Measurements from ENCODE around the gene TRABD2A.
A peak's percentile ranks its signal among the peaks of the same experiment; 100 is the strongest.
"Not testable (repeated sequence)": the region's sequence is repeated elsewhere in the genome, so short reads cannot be mapped to it uniquely, and the experiment has no call there.

Gene TRABD2A, protein sequence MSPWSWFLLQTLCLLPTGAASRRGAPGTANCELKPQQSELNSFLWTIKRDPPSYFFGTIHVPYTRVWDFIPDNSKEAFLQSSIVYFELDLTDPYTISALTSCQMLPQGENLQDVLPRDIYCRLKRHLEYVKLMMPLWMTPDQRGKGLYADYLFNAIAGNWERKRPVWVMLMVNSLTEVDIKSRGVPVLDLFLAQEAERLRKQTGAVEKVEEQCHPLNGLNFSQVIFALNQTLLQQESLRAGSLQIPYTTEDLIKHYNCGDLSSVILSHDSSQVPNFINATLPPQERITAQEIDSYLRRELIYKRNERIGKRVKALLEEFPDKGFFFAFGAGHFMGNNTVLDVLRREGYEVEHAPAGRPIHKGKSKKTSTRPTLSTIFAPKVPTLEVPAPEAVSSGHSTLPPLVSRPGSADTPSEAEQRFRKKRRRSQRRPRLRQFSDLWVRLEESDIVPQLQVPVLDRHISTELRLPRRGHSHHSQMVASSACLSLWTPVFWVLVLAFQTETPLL

DNA sequence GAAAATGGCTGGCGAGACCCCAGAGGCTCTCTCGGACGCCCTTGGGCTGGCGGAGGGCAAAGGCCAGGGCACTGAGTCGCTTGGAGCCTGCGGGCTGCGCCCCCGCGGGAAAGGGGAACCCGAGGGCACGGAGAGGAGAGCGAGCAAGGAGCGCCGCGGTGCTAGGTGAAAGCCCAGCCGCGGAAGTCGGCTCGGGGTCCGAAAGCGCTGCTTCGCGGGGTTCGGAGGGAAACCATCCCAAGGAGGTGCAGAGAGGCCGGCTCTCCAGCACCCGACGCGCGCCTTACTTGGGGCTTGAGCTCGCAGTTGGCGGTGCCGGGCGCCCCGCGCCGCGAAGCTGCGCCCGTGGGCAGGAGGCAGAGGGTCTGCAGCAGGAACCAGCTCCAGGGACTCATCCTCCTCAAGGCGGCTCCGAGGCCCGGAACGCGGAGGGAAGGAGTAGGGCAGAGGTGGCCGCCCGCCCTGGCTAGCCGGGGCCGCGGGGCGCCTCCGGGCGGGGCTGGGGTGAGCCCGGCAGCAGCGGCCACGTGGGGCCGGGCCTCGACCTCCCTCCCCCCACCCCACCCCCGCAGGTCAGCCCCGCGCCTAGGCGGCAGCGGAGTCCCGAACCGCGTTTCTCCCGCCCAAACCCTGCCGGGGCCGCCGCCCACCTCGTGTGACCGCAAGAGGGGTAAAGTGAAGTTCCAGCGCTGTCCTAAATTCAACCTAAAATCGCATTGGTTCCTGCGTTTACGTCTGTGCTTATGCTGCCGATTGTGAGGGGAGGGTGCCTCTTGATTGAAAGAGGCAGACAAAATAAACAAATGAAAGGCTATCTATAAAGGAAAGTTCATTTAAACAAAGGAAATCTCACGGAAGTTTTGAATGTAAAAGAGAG lies at the start of gene TRABD2A:
Gene TRABD2A (minus strand): TSS at position 440 of the 877 bp plus-strand sequence. CDS start 45 bp downstream, at position 395.
- peak; percentile 18 to 40 for DNase-seq (ENCODE audit: low read depth in 1 of 2, low spot score in 1 of 2)

DNA sequence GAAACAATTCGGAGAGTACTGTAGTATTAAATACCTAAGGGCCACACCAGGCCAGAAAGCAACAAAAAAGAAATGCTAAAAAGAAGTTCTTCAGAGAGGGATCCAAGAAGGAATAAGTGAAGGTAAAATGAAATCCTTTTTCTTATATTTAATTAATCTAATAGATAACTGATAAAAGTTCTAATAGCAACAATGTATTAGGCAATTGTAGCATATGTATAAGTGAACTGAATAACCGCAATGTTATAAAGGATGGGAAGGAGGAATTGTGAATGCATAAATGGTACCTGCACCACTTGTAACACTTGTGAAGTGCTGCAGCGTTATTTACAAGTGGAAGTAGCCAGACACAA lies 46.4 kb upstream of the TRABD2A start:
- DNase-seq (ENCODE audit: low read depth in 1 of 2, low spot score in 1 of 2), result no peak

DNA sequence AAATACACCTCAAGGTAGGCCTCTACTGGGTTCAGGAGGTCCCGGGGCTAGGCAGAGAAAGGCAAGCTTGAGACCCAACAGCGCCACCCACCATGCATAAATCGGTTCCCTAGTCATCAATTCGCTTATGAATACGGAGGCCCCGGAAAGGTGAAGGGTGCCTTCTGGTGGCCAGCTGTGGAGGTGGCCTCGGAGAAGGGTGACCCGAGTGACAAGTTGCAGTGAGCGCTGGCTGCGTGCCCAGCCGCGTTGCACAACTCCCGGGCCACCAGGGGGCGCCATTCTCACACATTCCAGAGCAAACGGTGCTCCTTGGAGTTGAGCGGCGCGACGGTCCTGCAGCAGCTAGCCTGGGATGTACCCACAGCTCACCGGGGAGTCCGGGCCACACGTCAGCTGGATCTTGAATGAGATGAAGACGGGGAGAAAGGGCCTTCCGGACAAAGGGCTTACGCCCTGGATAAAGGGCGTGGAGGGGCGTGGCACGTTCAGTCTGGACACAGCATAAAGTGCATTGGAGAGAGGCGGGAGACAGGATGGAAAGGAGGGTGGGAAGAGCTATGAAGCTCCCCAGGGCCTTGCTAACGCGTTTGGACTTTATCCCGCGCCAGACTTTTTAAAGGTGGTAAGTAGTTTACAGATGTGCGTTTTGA lies 45.0 kb upstream of the TRABD2A start:
- DNase-seq (ENCODE audit: low read depth in 1 of 2, low spot score in 1 of 2), result peak; percentile 97 to 99

DNA sequence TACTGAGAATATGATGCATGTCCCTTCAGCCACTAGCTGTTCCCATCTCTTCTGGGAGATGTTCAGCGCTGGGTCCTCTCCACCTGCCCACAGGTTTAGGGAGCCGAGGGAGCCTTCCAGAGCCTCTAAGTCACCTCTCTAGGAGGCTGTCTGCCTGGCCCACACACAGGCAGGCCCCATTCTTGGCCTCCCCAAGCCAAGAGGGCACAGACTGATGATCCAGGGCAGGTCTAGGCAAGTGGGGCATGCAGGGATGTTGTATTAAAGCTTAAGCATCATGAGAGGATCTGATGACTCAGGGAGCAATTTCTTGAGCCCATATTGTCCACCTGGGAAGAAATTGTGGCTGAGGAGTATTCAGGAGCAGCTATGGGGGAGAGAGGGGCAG lies 44.4 kb upstream of the TRABD2A start:
- no peak for DNase-seq (ENCODE audit: low read depth in 1 of 2, low spot score in 1 of 2)

DNA sequence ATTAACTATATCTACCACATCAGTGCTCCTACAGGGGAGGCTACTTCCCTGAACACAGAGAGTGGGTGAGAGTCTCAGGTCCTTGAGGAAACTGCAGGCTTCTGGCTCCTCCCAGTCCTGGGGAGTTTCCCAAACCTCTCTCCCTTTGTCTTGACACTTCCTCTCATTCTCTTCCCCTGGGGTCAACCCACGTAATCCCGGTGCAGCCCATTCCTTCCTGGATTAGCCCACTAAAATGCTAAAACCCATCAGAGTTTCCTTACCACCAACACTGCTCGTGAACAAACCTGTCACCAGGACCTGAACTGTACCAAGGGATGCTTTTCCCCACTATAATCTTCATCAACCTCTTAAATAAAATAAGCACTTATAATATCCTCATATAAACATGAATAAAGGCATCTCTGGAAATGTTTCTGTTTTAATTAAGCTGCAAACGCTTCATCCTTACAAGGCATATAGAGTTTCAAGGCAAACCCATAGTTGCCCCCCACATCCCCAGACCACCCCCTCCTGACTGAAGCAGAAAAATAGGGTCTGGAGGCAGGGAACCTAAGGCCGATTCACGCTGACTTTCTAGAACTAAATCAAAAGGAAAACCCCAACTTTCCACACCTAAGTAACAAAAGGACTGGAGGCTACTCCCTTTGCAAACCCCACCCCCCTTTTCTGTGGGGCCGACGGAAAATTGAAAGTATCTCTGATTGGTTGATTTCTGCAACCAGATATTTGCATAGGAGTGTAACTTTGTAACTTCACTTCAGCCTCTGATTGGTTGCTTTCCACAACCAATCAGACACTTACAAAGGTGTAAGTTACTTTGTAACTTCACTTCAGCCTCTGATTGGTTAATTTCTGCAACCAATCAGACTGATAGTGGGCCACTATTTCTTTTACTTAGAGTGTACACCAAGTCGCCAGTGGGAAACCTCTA lies 43.6 kb upstream of the TRABD2A start:
- DNase-seq (ENCODE audit: low read depth in 1 of 2, low spot score in 1 of 2), result no peak

DNA sequence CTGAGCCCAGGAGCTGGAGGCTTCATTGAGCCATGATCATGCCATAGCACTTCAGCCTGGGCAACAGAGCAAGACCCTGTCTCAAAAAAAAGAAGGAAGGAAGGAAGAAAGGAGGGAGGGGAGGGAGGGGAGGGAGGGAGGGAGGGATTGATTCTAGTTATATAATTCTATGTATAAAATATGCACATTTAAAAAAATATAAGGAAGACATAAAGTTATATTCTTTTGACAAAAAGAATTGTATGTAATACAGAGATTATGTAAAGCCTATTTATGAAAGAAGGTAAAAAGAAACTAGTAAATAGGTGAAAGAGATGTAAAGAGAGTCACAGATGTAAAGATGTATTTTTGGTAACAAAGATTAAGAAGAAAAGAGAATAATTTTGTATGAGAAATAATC lies 42.1 kb upstream of the TRABD2A start:
- DNase-seq (ENCODE audit: low read depth in 1 of 2, low spot score in 1 of 2), result no peak

DNA sequence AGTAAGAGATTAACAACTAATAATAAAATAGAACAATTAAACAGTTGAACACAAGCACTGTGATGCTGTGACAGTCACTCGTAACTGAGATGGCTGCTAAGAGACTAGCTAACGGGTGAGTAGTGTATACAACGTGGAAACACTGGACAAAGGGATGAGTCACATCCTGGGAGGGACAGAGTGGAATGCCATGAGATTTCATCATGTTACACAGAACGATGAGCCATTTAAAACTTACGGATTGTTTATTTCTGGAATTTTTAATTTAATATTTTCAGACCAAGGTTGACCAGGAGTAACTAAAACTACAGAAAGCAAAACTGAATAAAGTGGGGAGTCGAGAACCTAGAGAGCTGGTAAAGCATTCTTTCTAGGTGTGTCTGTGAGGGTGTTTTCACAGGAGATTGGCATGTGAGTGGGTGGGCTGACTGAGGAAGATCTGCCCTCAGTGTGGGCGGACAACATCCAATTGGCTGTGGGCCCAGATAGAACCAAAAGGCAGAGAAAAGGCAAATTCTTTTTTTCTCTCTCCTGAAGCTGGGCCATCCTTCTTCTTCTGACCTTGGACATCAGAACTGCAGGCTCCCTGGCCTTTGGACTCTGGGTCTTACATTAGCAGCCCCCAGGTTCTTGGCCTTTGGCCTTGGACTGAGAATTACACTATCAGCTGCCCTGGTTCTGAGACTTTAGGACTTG lies 39.1 kb upstream of the TRABD2A start:
- DNase-seq (ENCODE audit: low read depth in 1 of 2, low spot score in 1 of 2), result no peak

DNA sequence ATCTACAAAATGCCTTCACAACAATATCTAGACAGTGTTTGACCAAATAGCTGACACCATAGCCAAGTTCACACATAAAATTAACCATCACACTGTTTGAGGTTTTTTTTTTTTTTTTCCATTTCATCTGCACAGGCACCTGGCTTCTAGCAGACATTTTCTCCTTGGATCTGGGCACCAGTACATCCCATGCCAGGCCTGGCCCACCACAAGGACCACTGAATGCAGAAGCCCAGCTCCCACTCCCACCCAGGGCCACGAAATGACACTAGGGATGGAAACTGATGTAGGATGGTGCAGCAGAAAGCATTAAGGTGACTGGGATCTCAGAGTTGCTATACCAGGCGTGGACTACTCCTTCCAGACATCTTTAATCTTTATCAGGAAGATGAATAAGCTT lies 37.5 kb upstream of the TRABD2A start:
- no peak for DNase-seq (ENCODE audit: low read depth in 1 of 2, low spot score in 1 of 2)

DNA sequence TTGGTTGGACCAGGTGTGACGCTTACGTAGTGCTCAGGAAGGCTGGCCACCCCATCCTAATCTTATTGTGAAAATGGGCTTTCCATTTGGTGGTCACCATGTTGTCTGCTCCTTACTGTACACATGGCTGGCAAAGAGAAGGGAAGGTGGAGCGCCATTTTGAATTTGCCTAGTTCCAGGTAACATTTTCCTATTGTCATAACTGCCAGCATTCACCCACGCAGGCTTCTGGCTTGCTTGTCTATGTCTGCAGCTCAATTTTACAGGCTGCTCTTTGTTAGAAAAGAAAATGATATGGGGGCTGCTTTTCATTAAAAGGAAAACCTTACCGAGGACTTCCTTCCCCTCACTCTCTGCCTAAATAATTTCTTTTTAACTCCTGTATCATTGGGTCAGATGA lies 36.9 kb upstream of the TRABD2A start:
- DNase-seq (ENCODE audit: low read depth in 1 of 2, low spot score in 1 of 2), result not testable (repeated sequence)

DNA sequence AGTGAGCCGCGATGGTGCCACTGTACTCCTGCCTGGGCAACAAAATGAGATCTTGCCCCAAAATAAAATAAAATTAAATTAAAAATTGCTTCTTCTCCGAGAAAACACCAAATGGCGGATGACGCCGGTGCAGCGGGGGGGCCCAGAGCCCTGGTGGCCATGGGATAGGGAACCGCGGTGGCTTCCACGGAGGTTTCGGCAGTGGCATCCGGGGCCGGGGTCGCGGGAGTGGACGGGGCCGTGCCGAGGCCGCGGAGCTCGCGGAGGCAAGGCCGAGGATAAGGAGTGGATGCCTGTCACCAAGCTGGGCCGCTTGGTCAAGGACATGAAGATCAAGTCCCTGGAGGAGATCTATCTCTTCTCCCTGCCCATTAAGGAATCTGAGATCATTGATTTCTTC lies 34.8 kb upstream of the TRABD2A start:
- DNase-seq (ENCODE audit: low read depth in 1 of 2, low spot score in 1 of 2), result not testable (repeated sequence)

DNA sequence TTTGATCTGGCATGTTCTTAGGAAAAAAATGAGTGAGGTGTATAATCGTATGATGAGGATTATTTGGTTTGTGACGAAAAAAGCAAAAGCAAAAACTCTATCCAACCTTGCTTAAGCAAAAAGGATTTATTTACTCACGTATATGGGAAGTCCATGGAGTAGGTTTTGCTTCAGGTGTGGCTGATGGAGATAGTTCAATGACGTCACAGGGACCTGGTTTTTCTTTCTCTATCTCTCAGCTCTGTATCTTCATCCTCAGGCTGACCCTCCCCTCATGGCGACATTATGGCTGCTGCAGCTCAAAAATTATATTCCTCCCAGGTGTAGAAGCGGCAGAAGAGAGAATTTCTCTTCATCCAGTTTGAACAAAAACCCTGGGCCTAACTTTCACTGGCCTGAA lies 33.5 kb upstream of the TRABD2A start:
- DNase-seq (ENCODE audit: low read depth in 1 of 2, low spot score in 1 of 2), result no peak

DNA sequence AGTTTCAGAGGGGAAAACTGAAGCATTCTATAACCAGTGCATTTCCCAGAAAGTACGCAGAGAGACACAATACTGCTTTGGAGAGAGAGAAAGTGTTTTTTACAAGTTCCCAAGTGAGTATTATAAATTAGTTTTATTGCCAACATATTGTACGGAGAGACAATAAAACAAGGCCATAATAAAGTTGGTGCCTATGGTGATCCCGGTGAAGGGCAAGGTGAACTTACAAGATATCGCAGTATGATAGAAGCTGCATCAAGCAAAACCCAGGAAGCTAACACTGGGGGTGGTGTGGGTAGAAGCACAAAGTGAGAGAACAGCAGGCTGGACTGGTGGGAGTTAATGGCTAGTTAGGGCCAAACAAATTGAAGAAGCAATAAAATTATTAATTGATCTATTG lies 32.1 kb upstream of the TRABD2A start:
- no peak for DNase-seq (ENCODE audit: low read depth in 1 of 2, low spot score in 1 of 2)

DNA sequence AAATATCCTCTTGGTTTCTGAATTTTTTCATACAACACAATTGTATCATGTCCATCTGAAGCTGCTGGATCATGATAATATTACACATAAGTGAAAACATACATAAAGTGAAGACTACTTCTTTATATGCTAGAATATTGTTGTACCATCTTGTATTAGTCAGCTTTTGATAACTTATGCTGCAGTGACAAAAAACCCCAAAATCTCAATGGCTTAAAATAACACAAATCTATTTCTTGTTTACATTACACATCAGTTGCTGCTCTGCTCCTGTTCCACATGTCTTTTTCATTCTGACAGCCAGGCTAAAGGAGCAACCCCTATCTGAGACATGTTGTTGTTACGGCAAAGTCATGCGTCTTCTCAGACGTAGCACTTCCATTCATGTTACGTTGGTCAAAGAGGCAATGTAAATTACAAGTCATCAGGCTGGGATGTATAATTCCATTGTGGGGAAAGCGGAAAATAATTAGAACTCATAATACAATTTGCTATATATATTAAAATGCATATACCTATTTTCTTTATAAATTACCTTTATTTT lies 30.3 kb upstream of the TRABD2A start:
- no peak for DNase-seq (ENCODE audit: low read depth in 1 of 2, low spot score in 1 of 2)

DNA sequence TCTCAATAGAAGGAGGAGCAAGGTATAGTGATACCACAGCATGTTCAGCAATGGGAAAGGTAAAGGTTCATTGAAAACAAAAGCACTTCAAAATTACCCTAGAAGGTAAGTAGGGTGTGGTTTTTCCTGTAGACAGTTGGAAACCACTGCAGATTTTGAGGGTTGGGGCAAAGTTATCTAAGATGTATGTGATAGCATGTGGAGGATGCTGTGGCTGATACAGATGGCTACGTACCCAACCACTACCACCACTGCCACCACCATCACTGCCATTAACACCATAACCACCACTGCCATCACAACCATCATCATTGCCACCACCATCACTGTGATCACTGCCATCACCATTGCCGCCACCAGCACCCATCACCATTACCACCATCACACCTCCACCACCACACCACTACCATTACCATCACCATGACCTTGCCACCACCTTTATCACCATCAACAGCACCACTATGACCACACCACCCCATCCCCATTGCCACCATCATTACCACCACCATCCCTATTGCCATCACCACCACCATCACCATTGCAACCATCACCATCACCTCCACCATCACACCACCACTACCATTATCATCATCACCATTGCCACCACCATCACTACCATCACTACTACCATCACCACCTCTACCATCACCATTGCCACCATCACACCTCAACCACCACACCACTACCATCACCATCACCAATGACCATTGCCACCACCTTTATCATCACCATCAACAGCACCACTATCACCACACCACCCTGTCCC lies 28.2 kb upstream of the TRABD2A start:
- no peak for DNase-seq (ENCODE audit: low read depth in 1 of 2, low spot score in 1 of 2)

DNA sequence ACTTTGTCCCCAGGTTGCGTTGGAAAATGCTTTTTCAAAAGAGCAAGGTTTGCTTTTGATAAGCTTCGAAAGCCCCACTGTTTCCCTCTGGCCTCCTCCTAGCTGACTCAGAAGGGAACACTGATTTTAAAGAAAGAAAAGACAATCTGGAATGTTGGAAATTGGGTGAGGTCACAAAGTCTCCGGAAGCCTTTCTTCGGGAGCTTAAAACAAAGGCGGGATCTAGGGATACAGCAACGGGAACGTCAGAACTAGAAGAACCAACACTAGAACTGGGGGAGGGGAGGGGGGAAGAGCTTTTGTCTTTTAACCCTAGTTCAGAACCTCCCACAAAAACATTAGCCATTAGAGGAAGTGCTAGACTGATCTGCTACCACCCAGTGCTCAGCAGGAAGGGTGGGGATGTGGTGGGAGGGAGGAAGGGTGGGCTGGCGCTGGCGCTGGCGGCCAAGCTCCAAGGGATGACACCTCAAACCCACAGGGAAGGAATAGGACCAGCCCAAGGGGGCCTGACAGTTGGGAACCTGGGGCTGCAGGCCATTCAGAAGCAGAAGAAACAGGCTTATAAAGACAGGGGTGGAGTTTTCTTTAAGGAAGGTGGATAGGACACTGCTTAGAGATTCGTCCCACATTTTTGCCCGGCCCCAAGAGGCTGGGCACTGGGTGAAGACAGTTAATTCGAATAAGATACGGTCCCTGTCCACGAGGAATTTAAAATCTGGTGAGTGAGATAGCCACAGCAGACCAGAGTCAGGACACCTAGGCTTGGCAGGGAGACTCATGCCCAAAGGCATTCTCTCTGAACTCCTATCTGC lies 26.2 kb upstream of the TRABD2A start:
- DNase-seq (ENCODE audit: low read depth in 1 of 2, low spot score in 1 of 2), result peak in 1 of 2 donors; percentile 32

DNA sequence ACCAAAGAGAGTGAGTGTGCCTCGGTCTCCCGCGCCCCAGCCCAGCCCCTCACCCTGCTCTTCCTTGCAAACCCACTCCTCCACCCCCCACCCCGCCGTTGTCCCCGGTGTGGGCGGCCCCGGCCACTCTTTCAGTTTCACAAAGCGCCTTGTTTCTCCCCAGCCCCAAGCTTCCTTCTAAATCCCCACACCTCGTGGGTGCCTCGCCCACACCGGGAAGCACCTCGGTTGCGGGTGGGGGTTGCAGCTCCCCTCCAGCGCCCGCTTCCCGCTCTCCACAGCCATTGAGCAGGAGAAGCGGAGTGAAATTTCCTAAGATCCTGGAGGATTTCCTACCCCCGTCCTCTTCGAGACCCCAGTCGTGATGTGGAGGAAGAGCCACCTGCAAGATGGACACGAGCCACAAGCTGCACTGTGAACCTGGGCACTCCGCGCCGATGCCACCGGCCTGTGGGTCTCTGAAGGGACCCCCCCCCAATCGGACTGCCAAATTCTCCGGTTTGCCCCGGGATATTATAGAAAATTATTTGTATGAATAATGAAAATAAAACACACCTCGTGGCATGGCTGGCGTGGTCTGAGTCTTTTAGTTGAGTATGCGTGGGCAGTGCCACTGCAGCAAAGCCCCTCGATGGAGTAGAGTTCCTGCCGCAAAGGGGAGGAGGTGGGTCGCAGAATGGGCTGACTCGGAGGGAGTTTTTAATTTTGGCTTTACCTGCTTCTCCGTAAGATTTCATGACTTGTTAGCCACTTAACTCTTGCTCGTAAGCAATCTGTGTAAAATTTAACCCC lies 25.4 kb upstream of the TRABD2A start:
- peak in 1 of 2 donors; percentile 58 for DNase-seq (ENCODE audit: low read depth in 1 of 2, low spot score in 1 of 2)

All from stimulated activated CD4-positive, alpha-beta T cell treated with anti-CD3 and anti-CD28 coated beads, Interleukin-15, amount 100 ng/mL, for 1 hour (primary cell).